Osteocyte (in vitro differentiated cells): Measurements from ENCODE around the gene DDHD1. TPM values are rescaled to one million over a fixed set of nuclear protein-coding genes. Genes with fewer than 3 reads are reported as not detected.

Experiments used
- DNase-seq: peaks from one replicate; pipeline ENCODE4 v3.0.0; 2021; ENCODE audit warnings: mixed read lengths; ENCODE audit not compliant: unreplicated experiment; ENCODE audit errors: extremely low spot score
- H3K27ac Mint-ChIP-seq: one replicate; pipeline ENCODE4 v1.8.0; 2021; ENCODE audit warnings: mild to moderate bottlenecking, mixed read lengths; ENCODE audit not compliant: unreplicated experiment
- H3K27me3 Mint-ChIP-seq: one replicate; pipeline ENCODE4 v1.8.0; 2021; ENCODE audit warnings: mixed read lengths; ENCODE audit not compliant: unreplicated experiment
- H3K36me3 Mint-ChIP-seq: one replicate; pipeline ENCODE4 v1.8.0; 2021; ENCODE audit warnings: mixed read lengths; ENCODE audit not compliant: unreplicated experiment
- H3K4me1 Mint-ChIP-seq: one replicate; pipeline ENCODE4 v1.8.0; 2021; ENCODE audit warnings: mixed read lengths; ENCODE audit not compliant: unreplicated experiment
- H3K4me3 Mint-ChIP-seq: one replicate; pipeline ENCODE4 v1.8.0; 2021; ENCODE audit warnings: mild to moderate bottlenecking, moderate library complexity, mixed read lengths; ENCODE audit not compliant: unreplicated experiment
- H3K9me3 Mint-ChIP-seq: one replicate; pipeline ENCODE4 v1.8.0; 2021; ENCODE audit warnings: mixed read lengths; ENCODE audit not compliant: unreplicated experiment
- total RNA-seq: library from RNA; stranded (reverse); gene quantifications from 2 replicates; pipeline ENCODE4 v1.2.1, GENCODE V29; 2021
- TF ChIP-seq, protein P1 (sequence below): fragments of 200-600 bp; sonication (generic); IDR thresholded peaks from 2 replicates; pipeline ENCODE4 v1.5.0; 2021; ENCODE audit warnings: antibody characterized with exemption, mild to moderate bottlenecking, moderate library complexity

The DDHD1 gene
- total RNA-seq, 1 donor from 2014 or later: 21.1 TPM

DNA sequence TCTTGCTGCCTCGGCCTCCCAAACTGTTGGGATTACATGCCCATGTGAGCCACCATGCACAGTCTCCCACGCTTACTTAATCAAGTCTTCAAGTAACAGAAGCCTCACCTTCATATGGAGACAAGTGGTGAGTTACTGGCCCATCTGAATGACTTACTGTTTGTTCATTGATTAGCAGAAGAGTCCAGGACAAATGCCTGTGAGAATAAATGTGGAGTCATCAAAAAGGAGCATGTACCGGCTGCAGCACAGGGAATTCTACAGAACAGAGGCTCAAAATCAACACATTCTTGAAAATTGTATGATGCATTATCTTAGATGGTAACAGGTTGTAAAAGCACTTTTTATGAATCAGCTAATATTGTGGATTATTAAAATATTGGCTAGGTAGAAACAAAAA lies 129.8 kb downstream of the DDHD1 start:
- Mint-ChIP-seq H3K27ac (peak overlapping the region; percentile 42), H3K4me1 (peaks cover 28% of the 10 kb centered on the region), H3K9me3 (no peaks in the 10 kb centered on the region), H3K4me3 (no peak overlapping the region), H3K27me3 (no peaks in the 10 kb centered on the region), H3K36me3 (no peaks in the 10 kb centered on the region)
- TF ChIP-seq, protein P1, sequence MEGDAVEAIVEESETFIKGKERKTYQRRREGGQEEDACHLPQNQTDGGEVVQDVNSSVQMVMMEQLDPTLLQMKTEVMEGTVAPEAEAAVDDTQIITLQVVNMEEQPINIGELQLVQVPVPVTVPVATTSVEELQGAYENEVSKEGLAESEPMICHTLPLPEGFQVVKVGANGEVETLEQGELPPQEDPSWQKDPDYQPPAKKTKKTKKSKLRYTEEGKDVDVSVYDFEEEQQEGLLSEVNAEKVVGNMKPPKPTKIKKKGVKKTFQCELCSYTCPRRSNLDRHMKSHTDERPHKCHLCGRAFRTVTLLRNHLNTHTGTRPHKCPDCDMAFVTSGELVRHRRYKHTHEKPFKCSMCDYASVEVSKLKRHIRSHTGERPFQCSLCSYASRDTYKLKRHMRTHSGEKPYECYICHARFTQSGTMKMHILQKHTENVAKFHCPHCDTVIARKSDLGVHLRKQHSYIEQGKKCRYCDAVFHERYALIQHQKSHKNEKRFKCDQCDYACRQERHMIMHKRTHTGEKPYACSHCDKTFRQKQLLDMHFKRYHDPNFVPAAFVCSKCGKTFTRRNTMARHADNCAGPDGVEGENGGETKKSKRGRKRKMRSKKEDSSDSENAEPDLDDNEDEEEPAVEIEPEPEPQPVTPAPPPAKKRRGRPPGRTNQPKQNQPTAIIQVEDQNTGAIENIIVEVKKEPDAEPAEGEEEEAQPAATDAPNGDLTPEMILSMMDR: no peak
- DNase-seq: no peak

DNA sequence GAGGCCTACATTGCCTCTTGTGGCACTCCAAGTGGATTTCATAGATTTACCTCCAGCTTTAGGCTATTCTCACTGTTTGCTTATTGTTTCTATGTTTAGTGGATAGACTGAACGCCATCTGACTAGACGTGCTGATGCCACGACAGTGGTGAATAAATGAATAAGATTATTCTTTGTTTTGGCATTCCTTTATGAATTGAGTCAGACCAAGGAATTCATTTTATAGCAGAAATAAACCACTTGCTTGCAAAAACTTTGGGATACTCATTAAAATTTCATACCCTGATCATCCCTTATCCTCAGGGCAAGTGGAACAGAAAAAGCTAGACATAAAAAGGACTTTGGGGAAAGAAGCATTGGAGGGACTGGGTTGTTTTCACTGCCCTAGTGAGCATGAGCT lies 130.5 kb downstream of the DDHD1 start:
- H3K36me3 Mint-ChIP-seq: no peaks in the 10 kb centered on the region

DNA sequence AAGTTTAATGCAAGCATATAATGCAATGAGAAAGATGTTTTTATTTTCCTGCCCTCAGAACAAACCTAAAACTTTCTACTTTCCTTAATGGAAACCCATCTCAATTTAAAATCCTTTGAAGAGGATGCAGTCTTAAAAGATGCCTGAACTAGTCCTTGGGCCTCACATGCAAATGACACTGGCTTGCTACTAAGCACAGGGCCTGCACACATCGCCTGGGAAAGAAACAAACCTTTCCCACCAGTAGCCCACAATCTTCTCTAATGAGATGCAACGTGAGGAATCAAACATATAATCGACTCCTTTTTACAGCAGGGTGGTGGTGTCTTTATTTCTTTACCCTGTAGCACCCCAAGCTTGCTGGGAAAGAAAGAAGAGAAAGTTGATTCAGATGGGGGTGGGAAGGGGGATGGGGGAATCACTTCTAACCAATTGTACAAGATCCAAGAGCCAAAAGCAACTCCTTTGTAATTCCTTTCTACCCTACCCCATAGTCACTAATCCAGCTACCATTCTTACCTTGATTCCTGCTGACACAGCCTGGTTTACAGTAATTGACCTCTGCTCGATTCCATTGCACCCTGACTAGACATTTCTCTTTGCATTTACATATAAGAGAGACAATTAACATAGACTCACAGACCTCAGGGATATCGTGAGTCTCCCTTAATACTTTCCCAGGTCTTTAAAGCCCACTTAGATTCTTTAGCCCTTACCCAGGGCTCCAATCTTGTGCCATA lies 132.8 kb downstream of the DDHD1 start:
- H3K4me1 Mint-ChIP-seq: peaks cover 36% of the 10 kb centered on the region
- no peak overlapping the region for H3K4me3 Mint-ChIP-seq
- H3K9me3 Mint-ChIP-seq: no peaks in the 10 kb centered on the region
- no peaks in the 10 kb centered on the region for H3K27me3 Mint-ChIP-seq
- H3K27ac Mint-ChIP-seq: no peak overlapping the region
- no peaks in the 10 kb centered on the region for H3K36me3 Mint-ChIP-seq
- TF ChIP-seq, protein P1: no peak
- DNase-seq: no peak

More for the DNA sequence above, 130.5 kb downstream of the DDHD1 start:
- TF ChIP-seq, protein P1: no peak
- Mint-ChIP-seq H3K27ac (peak overlapping the region; percentile 9), H3K27me3 (no peaks in the 10 kb centered on the region), H3K9me3 (no peaks in the 10 kb centered on the region), H3K4me3 (no peak overlapping the region), H3K4me1 (peaks cover 28% of the 10 kb centered on the region)
- no peak for DNase-seq

DNA sequence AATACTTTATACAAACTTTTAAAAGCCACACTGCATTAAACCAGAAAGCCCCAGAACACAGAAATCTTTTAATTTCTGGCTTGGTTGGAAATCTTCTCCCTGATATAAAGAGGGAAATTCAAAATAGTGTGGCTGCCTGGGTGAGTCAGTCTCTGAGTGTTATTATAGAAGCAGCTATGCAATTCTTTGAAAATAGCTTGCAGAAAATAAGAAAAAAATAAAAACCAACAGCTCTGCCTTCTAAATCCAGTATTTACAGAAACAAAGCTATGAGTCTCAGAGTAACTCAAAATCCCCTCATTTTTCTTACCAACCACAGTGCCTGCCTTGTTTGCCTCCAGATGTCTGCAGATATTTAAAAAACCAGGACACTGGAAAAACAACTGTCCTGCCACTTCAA lies 133.7 kb downstream of the DDHD1 start:
- no peaks in the 10 kb centered on the region for H3K36me3 Mint-ChIP-seq
- no peak overlapping the region for H3K4me3 Mint-ChIP-seq
- DNase-seq: no peak
- H3K27me3 Mint-ChIP-seq: no peaks in the 10 kb centered on the region
- peak overlapping the region; percentile 62 for H3K27ac Mint-ChIP-seq
- H3K9me3 Mint-ChIP-seq: no peaks in the 10 kb centered on the region
- TF ChIP-seq, protein P1: no peak
- H3K4me1 Mint-ChIP-seq: peaks cover 36% of the 10 kb centered on the region

DNA sequence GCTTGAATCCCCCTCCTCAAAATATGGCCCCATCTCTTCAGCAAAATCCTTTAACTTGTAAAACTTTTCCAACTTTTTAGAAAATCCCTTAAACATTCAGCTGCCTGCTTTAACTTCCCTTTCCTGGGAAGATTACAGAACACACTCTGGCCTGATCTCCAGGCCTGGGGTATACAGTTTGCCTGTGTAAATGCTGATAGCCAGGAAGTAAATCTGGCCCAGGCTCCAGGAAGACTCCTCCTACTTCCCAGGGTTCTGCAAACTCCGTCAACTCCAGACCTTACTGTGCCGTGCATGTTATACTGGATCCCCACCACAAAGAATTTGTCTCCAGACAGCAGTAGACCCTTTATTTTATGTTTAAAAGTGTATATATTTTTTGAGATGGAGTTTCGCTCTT lies 135.3 kb downstream of the DDHD1 start:
- TF ChIP-seq, protein P1: no peak
- peaks cover 41% of the 10 kb centered on the region for H3K4me1 Mint-ChIP-seq
- no peak overlapping the region for H3K27ac Mint-ChIP-seq
- no peak for DNase-seq
- no peaks in the 10 kb centered on the region for H3K36me3 Mint-ChIP-seq
- no peaks in the 10 kb centered on the region for H3K27me3 Mint-ChIP-seq
- H3K4me3 Mint-ChIP-seq: no peak overlapping the region
- no peaks in the 10 kb centered on the region for H3K9me3 Mint-ChIP-seq
